NCI-H748 (cell line): ENCODE measurements around the gene PJA2.
"Not testable (repeated sequence)": the region's sequence is repeated elsewhere in the genome, so short reads cannot be mapped to it uniquely, and the experiment has no call there.

Experiments used
- DNase-seq: peaks from one replicate; lab custom pipeline; 2025; ENCODE audit not compliant: unreplicated experiment; lab: John Stamatoyannopoulos, UW

The PJA2 gene

DNA sequence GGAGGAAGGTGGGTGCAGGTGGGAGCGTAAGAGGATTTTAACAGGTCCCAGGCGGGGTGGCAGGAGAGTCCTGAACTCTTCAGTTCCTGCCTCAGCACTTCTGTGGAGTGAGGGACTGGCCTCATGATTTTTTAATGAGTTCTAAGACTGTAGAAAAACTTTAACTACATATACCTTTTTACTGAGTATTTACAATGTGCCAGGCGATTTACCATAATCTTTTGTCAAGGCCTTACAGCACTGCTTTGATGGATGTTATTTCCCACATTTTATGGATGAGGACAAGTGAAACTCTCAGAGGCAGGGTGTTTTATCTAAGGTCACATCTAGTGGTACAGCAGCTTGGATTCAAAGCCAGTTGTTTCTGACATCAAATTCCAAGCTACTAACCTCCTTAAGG, 99.5 kb downstream of the PJA2 start:
- no peak for DNase-seq

DNA sequence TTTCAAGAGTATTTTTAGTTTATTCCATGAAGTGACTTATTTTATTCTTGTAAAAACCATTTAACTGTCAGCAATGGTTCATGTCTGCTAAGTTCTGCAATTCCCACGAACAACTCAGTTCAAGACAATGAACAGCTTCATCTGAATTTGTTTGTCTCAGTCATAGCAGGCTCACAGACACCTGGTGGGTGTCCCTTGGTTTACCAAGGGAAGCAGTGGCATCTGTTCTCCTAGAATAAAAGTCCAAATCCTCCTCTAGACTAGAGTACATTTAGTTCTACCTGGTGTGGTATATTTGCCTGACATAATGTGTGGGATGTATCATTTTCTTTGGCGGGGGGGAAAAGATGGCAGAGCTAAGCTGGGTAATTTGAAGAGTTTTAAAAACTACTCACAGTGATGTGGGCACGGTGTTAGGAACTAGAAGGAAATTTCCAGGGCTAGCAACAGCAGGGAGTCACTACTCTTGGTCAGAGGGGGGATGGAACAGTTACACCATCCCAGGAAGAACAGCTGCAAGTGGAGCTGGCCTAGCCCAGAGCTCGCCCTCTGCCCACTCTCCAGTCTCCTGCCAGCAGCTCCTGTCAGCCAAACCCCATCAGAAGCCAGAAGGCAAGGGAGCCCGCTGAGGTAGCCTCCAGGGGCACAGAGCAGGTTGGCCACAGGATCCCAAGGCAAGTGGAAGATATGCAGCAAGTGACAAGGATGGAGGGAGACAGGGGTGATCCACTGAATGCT, 100.3 kb downstream of the PJA2 start:
- DNase-seq = no peak

DNA sequence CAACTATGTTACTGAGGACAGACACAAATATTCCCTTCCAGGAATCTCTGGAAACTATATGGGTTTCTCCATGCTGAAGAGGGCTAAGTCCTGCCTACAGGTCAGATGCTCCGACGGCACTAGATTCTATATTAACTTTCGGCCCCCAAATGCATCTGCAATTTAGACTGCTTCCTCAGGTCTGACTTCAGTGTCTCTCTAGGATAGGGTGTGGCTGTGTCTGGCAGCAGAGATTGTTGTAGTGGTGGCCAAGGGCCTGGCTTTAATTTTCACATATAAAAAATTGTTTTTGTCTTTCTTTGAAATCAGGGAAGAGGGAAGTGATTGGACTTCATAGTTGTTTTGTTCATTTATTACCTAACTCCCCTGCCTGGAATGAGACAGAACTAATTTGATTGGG, 101.8 kb downstream of the PJA2 start:
- no peak for DNase-seq

DNA sequence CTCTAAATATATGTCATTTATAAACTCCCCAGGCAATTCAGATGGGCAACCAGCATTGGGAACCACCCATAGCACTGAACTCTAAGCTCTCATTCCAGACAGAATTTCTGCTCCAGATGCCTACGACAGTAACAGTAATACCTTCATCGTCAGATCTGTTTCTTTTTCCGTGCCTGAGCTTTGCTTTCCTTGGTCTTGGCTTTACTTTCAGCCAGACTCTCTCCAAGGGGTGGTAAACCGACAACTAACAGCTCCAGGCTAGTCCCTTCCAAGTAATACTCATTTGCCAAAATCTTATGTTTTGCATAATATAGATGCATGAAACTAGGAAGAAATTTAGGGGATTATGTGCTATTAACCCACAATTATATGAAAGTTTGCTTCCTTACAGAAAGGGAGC, 102.3 kb downstream of the PJA2 start:
- no peak for DNase-seq

DNA sequence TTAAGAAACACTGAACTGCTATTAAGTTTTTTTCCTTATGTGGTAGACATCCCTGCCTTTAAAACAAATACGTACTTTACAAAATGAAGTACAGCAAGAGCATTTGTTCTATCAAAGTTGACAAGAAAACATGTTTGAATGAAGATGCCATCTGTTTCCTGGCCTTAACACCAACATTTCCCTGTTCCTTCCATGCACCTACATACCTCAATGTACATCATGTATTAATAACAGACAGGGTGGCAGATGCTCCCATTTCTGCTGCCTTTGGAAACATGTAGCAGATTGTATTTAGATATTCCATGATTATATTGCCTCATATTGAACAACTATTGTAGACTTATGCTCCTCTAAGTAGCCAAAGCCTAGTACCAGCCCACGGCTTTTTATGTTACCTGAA, 104.4 kb downstream of the PJA2 start:
- no peak for DNase-seq

DNA sequence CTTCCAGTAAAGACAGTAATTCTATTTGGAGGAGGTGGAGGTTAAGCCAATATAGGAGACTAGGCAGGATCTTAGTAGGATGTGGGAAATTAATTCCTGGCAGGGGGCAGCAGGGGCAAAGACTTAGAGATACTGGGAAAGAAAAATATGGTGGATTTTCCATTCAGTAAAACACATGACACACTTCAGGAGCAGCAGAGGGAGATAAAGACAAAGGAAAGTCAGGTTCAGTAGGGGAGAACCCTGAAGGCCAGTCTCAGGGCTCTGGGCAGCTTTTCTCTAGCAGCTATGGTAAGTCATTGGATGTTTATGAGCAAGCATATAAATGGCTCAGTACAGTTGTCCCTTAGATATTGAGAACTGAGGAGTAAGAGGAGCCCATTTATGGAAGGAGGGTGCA, 105.5 kb downstream of the PJA2 start:
- DNase-seq = no peak

DNA sequence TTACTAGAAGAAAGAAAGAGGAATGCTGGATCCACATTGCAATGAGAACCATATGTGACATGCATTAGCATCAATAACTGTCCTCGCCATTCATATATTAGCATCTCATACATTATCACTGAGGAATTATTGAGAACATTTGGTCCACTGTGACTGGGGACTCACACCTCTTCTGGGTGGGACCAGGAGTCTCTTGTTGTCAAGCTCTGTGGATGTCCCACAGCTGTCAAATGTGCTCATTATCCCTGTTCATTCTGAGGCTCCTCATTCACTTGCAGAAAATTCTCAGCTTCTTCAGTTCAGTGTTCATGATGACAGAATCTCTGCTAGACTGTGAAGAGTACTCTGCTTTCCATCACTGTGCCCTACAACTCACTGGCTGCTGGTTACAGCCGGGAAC, 109.4 kb downstream of the PJA2 start:
- DNase-seq = no peak

DNA sequence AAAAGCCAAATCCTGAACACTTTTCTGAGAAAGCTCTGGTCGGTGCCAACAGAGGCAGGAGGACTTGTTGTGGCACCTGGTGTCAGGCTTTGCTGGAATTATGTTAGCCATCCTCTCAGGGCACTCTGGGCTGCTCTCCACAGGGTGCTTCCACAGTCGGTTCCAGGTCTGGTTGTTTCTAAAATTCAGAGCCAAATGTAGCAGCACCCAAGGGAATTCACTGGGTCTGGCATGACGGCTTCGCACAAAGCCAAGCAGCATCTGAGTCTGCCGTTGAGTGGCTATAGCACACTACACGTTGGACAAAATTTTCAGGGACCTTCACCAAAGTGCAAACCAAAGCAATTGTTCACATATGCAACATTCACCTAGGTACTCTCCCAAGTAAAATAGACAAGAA, 110.2 kb downstream of the PJA2 start:
- DNase-seq = no peak

DNA sequence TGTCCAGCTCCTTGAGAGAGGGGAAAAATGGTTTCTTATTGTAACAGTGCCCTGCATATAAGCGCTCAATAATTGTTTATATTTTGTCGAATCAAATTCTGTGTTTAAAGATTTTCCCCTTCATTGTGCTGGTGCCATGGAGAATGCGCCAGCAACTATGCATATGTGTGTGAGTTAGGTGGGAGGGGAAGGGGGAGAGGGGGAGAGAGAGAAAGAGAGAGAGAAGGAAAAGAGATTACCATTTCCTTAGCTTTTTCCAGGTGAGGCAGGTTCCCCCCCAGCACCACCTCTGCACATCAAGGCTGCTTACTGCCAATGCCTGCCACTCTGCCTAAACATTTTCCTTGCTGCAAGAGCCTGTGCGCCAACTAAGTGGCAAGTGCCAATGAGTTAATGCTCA, 111.0 kb downstream of the PJA2 start:
- DNase-seq = no peak

DNA sequence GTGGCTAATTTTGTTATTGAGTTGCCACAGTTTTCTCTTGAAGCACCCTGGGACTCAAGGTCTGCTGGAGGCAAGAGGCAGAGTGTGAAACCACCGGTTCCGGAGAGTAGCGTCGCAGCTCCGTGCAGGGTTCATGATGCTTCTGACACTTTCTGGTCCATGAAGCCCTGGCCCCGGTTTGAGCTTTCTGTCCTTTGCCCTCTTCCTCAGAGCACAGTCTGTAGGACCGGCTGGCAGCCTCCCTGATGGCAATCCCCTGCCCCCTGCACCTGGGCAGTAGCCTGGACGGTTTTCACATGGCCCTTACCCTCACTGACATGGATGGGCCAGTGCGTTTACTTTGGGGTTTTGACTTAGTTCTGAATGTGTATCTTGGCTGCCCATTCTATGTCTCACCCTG, 111.9 kb downstream of the PJA2 start:
- no peak for DNase-seq

DNA sequence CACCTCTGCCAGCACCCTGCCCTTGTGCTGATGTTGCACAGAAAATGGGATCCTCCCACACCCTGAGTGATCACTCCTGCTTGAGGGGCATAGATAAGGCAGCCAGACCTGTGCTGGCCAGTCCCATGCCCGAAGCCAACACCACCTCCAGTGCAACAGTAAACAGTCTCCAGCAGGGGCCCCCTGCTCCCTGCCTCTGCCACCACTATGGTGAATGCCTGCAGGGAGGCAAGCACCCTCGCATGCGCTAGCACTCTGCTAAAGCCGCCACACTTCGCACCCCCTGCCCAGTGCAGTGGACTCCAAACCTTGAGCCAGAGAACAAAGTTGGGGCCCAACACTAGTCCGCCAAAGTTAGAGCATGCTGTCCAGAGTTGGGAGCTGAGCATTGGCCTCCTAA, 118.7 kb downstream of the PJA2 start:
- no peak for DNase-seq

DNA sequence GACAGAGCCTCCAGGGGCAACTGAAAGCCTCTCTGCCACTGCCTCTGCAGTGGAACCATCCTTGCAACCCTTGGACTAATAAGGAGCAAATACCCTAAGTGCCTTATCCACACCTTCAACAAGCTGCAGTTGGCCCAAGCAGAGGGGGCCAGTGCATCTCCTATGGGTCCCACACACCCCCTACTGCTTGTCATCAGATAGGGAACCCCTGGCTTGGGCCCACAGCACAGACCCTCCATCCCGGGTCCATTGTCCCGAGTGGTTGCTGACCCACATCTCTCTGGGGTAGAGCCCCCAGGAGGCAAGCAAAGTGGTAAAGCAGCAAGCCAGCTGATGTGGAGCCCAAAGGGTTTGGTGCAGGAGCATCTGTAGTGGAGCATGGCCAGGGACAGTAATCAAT, 119.5 kb downstream of the PJA2 start:
- DNase-seq = no peak

DNA sequence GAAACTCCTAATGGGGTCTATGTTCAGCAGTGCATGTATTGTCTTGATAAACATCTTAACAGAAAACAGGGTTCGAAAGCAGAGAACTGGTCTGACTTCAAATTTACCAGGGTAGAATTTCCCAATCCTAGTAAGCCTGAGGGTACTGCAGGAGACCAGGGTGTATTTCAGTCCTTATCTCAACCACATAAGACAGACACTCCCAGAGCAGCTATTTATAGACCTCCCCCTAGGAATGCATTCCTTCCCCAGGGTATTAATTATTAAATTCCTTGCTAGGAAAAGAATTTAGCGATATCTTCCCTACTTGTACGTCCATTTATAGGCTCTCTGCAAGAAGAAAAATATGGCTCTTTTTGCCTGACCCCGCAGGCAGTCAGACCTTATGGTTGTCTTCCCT, 123.1 kb downstream of the PJA2 start:
- not testable (repeated sequence) for DNase-seq
